Loucy (cell line): Measurements from ENCODE around the gene USP33.

ENCODE experiments used
- EZH2phosphoT487 ChIP-seq: fragments of 200-600 bp; IDR thresholded peaks from 2 replicates; pipeline ENCODE4 v1.6.1; 2018; ENCODE audit warnings: antibody characterized with exemption, mild to moderate bottlenecking, moderate library complexity, borderline replicate concordance
- TF ChIP-seq, protein P1 (sequence below): fragments of 200-600 bp; sonication (generic); conservative IDR thresholded peaks from 2 replicates; pipeline ENCODE4 v1.5.1; 2014; ENCODE audit warnings: mild to moderate bottlenecking, antibody characterized with exemption, low read length

DNA sequence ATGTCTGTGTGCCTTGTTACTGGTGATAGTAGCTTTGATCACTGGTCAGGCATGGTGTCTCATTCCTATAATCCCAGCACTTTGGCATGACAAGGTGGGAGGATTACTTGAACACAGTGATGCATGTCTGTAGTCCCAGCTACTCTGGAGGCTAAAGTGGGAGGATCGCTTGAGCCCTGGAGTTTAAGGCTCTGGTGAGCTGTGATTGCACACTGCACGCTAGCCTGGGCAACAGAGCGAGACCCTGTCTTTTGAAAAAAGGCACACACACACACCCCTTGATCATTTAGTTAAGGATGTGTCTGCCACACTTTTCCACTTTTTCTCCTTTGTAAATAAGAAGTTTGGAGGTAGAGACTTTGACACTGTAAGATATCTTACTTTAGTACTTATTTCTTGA is 34.9 kb upstream of the USP33 start:
- TF ChIP-seq, protein P1, sequence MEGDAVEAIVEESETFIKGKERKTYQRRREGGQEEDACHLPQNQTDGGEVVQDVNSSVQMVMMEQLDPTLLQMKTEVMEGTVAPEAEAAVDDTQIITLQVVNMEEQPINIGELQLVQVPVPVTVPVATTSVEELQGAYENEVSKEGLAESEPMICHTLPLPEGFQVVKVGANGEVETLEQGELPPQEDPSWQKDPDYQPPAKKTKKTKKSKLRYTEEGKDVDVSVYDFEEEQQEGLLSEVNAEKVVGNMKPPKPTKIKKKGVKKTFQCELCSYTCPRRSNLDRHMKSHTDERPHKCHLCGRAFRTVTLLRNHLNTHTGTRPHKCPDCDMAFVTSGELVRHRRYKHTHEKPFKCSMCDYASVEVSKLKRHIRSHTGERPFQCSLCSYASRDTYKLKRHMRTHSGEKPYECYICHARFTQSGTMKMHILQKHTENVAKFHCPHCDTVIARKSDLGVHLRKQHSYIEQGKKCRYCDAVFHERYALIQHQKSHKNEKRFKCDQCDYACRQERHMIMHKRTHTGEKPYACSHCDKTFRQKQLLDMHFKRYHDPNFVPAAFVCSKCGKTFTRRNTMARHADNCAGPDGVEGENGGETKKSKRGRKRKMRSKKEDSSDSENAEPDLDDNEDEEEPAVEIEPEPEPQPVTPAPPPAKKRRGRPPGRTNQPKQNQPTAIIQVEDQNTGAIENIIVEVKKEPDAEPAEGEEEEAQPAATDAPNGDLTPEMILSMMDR, result no peak
- no peak for TF ChIP-seq EZH2phosphoT487
